NB4 (cell line): Measurements from ENCODE around the gene DOCK2.

ENCODE experiments used
- DNase-seq: peaks from one replicate; pipeline ENCODE4 v3.0.0; 2010; ENCODE audit warnings: low read depth
- H3K4me3 ChIP-seq: one replicate; pipeline ENCODE4 v1.5.1; 2011; ENCODE audit warnings: mild to moderate bottlenecking, low read depth, low read length, moderate library complexity
- MYC ChIP-seq: IDR thresholded peaks from 2 replicates; pipeline ENCODE4 v1.6.1; 2011; ENCODE audit warnings: low read depth, low read length
- POLR2A ChIP-seq: IDR thresholded peaks from 2 replicates; pipeline ENCODE4 v1.6.1; 2011; ENCODE audit warnings: mild to moderate bottlenecking; ENCODE audit not compliant: insufficient read length; ENCODE audit errors: extremely low read depth
- TF ChIP-seq, protein P1 (sequence below): IDR thresholded peaks from 2 replicates; pipeline ENCODE4 v1.6.1; 2011; ENCODE audit warnings: low read depth, low read length
- TF ChIP-seq, protein P2 (sequence below): IDR thresholded peaks from one replicate; pipeline ENCODE4 v1.5.1; 2012; ENCODE audit warnings: low read depth, low read length

The DOCK2 gene

GRCh38 chr5:170069512-170069911 is 432.4 kb downstream of the DOCK2 start:
- no peak for DNase-seq
- no peak overlapping the region for H3K4me3 ChIP-seq
- no peak for TF ChIP-seq POLR2A
- TF ChIP-seq, protein P1, sequence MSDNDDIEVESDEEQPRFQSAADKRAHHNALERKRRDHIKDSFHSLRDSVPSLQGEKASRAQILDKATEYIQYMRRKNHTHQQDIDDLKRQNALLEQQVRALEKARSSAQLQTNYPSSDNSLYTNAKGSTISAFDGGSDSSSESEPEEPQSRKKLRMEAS = no peak
- TF ChIP-seq, protein P2, sequence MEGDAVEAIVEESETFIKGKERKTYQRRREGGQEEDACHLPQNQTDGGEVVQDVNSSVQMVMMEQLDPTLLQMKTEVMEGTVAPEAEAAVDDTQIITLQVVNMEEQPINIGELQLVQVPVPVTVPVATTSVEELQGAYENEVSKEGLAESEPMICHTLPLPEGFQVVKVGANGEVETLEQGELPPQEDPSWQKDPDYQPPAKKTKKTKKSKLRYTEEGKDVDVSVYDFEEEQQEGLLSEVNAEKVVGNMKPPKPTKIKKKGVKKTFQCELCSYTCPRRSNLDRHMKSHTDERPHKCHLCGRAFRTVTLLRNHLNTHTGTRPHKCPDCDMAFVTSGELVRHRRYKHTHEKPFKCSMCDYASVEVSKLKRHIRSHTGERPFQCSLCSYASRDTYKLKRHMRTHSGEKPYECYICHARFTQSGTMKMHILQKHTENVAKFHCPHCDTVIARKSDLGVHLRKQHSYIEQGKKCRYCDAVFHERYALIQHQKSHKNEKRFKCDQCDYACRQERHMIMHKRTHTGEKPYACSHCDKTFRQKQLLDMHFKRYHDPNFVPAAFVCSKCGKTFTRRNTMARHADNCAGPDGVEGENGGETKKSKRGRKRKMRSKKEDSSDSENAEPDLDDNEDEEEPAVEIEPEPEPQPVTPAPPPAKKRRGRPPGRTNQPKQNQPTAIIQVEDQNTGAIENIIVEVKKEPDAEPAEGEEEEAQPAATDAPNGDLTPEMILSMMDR = no peak
- no peak for TF ChIP-seq MYC

DNA sequence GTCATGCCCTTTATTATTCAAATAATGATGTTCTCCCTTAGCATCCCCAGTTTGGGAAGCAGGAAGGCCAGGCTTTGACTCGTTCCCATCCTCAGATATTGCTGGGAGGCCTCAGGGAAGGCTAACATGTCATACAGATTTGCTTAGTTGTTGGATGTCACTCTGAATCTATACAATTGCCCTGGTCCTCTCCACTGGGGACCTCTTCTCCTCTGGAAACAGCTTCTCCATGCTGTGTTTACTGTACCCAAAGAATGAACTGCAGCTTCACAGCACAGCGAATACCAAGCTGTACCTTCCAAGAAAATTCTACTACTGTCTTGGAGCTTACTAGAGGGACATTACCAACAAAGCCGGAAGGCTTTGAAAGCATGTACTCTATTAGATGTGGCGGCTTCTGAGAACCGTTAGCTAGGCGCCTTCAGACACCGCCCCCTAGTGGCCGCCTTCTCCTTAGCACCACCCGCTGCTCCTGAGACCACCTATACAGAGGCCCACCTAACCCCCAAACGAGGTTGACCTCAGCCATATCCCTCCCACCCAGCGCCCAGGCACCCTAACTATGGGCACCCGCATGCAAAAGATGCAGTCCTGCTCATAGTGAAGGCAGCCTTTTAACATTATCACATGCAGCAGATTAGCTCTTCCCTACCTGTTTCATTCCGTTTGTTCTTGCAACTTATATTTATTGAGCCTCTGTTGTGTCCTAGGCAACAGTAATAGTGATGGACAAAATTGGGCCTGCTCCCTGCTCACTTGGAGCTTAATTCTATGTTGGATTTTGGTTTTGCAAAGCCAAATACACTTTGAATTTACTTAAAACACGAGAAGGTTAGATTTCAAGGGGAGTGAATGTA is 433.7 kb downstream of the DOCK2 start:
- DNase-seq = peak; percentile 34
- TF ChIP-seq, protein P2 = peak; percentile 43
- TF ChIP-seq, protein P1 = no peak
- no peak overlapping the region for H3K4me3 ChIP-seq

DNA sequence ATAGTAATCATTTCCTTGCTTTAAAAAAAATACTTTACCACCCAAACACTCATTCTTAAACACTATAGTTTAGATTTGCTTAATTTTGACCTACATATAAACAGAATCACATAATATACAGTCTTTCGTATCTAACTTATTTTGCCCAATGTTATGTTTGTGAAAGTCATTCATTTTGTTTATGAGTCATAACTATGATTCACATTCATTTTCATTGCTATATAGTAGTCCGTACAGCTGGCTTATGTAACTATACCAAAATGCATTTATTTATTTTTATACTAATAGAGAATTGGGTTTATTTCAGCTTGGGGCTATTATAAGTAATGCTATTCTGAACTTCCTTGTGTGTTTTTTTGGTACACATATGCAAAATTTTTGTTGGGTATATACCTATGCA is 434.7 kb downstream of the DOCK2 start:
- DNase-seq = no peak
- H3K4me3 ChIP-seq = no peak overlapping the region
- TF ChIP-seq POLR2A (no peak), MYC (no peak)
- TF ChIP-seq, protein P1 = no peak
- TF ChIP-seq, protein P2 = no peak

DNA sequence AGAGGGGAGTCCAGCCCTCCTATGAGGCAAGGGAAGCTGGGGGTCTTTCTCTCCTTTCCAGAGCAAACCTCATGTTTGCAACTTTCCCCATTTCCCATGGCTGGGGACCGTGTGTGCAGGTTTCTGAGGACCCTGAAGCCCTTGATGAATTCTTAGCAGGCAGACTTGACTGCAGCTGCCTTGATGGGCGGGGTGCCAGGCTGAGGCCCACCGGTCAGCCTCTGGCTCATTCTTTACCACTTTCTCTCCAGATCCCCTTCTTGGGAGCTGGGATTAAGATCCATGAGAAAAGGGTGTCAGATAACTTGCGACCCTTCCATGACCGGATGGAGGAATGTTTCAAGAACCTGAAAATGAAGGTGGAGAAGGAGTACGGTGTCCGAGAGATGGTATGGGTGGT is 438.6 kb downstream of the DOCK2 start:
- DNase-seq = no peak
- TF ChIP-seq POLR2A = no peak
- no peak overlapping the region for H3K4me3 ChIP-seq

GRCh38 chr5:170076211-170076610 is 439.1 kb downstream of the DOCK2 start:
- TF ChIP-seq, protein P1 = no peak
- TF ChIP-seq POLR2A (no peak), MYC (no peak)
- TF ChIP-seq, protein P2 = no peak
- H3K4me3 ChIP-seq = no peak overlapping the region
- DNase-seq = no peak

DNA sequence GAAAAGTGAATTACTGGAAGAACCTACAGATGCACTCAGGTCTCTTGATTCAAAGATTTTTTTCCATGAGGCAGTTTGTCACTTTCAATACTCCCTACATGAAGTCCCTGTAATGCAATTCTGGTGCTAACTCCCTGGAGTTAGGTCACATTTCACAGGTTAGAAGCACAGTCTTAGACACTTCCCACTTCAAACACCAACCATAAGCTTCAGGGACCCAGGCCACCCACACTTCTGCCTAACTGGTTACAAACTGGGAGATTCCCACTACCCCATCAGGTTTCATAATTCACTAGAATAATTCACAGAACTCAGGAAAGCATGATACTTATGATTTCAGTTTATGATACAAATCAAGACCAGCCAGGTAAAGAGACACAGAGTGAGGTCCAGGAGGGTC is 439.7 kb downstream of the DOCK2 start:
- no peak for DNase-seq
- no peak overlapping the region for H3K4me3 ChIP-seq
- TF ChIP-seq POLR2A (no peak), MYC (no peak)
- TF ChIP-seq, protein P1 = no peak
- TF ChIP-seq, protein P2 = no peak
